ENCODE measurements around the gene ZNF302.
"Not testable (repeated sequence)": the region's sequence is repeated elsewhere in the genome, so short reads cannot be mapped to it uniquely, and the experiment has no call there.

ZNF302 gene

GRCh38 chr19:34677386-34678084 is at the start of gene ZNF302:
ZNF302 (plus strand) TSS chr19:34677678; CDS start chr19:34678805, 1,127 bp downstream.
- peak; percentile 91 to 94 for DNase-seq (ENCODE audit: low read depth in 2 of 2)

- no peak for DNase-seq (ENCODE audit: low read depth in 2 of 2)
Observed at GRCh38 chr19:34633802-34634201, 43.7 kb upstream of the ZNF302 start.

- DNase-seq (ENCODE audit: low read depth in 2 of 2) = peak; percentile 22 to 61
Observed at GRCh38 chr19:34639491-34640085, 37.9 kb upstream of the ZNF302 start.

GRCh38 chr19:34642241-34642640 is 35.2 kb upstream of the ZNF302 start:
- no peak for DNase-seq (ENCODE audit: low read depth in 2 of 2)

GRCh38 chr19:34644991-34645461 is 32.5 kb upstream of the ZNF302 start:
- DNase-seq (ENCODE audit: low read depth in 2 of 2) = no peak

- no peak for DNase-seq (ENCODE audit: low read depth in 2 of 2)
Observed at GRCh38 chr19:34645551-34645950, 31.9 kb upstream of the ZNF302 start.

GRCh38 chr19:34649886-34650543 is 27.5 kb upstream of the ZNF302 start:
- no peak for DNase-seq (ENCODE audit: low read depth in 2 of 2)

GRCh38 chr19:34651747-34652146 is 25.7 kb upstream of the ZNF302 start:
- no peak for DNase-seq (ENCODE audit: low read depth in 2 of 2)

- no peak for DNase-seq (ENCODE audit: low read depth in 2 of 2)
Observed at GRCh38 chr19:34654796-34655195, 22.7 kb upstream of the ZNF302 start.

- no peak for DNase-seq (ENCODE audit: low read depth in 2 of 2)
Observed at GRCh38 chr19:34655651-34656050, 21.8 kb upstream of the ZNF302 start.

- DNase-seq (ENCODE audit: low read depth in 2 of 2) = no peak
Observed at GRCh38 chr19:34661357-34661756, 16.1 kb upstream of the ZNF302 start.

GRCh38 chr19:34662919-34663318 is 14.6 kb upstream of the ZNF302 start:
- DNase-seq (ENCODE audit: low read depth in 2 of 2) = peak in 1 of 2 donors; percentile 18

- DNase-seq (ENCODE audit: low read depth in 2 of 2) = no peak
Observed at GRCh38 chr19:34664168-34664567, 13.3 kb upstream of the ZNF302 start.

GRCh38 chr19:34664870-34665269 is 12.6 kb upstream of the ZNF302 start:
- DNase-seq (ENCODE audit: low read depth in 2 of 2) = no peak

- not testable (repeated sequence) for DNase-seq (ENCODE audit: low read depth in 2 of 2)
Observed at GRCh38 chr19:34665275-34665674, 12.2 kb upstream of the ZNF302 start.

- no peak for DNase-seq (ENCODE audit: low read depth in 2 of 2)
Observed at GRCh38 chr19:34666200-34666957, 11.1 kb upstream of the ZNF302 start.

- DNase-seq (ENCODE audit: low read depth in 2 of 2) = no peak
Observed at GRCh38 chr19:34666958-34667265, 10.6 kb upstream of the ZNF302 start.

GRCh38 chr19:34667349-34668076 is 10.0 kb upstream of the ZNF302 start:
- no peak for DNase-seq (ENCODE audit: low read depth in 2 of 2)

GRCh38 chr19:34668077-34668689 is 9.3 kb upstream of the ZNF302 start:
- DNase-seq (ENCODE audit: low read depth in 2 of 2) = not testable (repeated sequence)

GRCh38 chr19:34668690-34669089 is 8.8 kb upstream of the ZNF302 start:
- not testable (repeated sequence) for DNase-seq (ENCODE audit: low read depth in 2 of 2)

GRCh38 chr19:34669305-34669704 is 8.2 kb upstream of the ZNF302 start:
- no peak for DNase-seq (ENCODE audit: low read depth in 2 of 2)

Data from stimulated activated CD4-positive, alpha-beta T cell treated with anti-CD3 and anti-CD28 coated beads, Interleukin-4, amount 100 ng/mL, for 48 hours (primary cell).